Neutrophil (primary cell): Measurements from ENCODE around the gene RPS19.
A peak's percentile ranks its signal among the peaks of the same experiment; 100 is the strongest.

ENCODE experiments used
- H3K27ac ChIP-seq: fragments of 200-600 bp; sonication (generic); 2 replicates; pipeline ENCODE4 v1.5.1; 2016; ENCODE audit warnings: mild to moderate bottlenecking, moderate library complexity
- H3K27me3 ChIP-seq: fragments of 200-600 bp; sonication (generic); 2 replicates; pipeline ENCODE4 v1.6.0; 2016; ENCODE audit warnings: mild to moderate bottlenecking
- H3K36me3 ChIP-seq: fragments of 200-600 bp; sonication (generic); 2 replicates; pipeline ENCODE4 v1.5.1; 2017
- H3K4me1 ChIP-seq, 2 experiments: fragments of 200-600 bp in 1 of 2; sonication (generic) in 1 of 2; 1 replicate in 1 of 2; 2 replicates in 1 of 2; pipeline versions ENCODE4 v1.5.1 to v1.6.1; 2013 to 2016; ENCODE audit warnings: low read depth in 1 of 2, low read length in 1 of 2, mild to moderate bottlenecking in 1 of 2, moderate library complexity in 1 of 2; ENCODE audit not compliant: control insufficient read depth in 1 of 2, insufficient read depth in 1 of 2
- H3K4me3 ChIP-seq, 2 experiments: fragments of 200-600 bp in 1 of 2; sonication (generic) in 1 of 2; 1 replicate in 1 of 2; 2 replicates in 1 of 2; pipeline ENCODE4 v1.5.1; 2013 to 2016; ENCODE audit warnings: low read depth in 1 of 2, low read length in 1 of 2, mild to moderate bottlenecking in 1 of 2, moderate library complexity in 1 of 2
- H3K9me3 ChIP-seq: fragments of 200-600 bp; sonication (generic); 2 replicates; pipeline ENCODE4 v1.5.1; 2016
- CTCF ChIP-seq: fragments of 200-600 bp; sonication (generic); IDR thresholded peaks from 2 replicates; pipeline ENCODE4 v1.5.1; 2016; ENCODE audit warnings: antibody characterized with exemption

The RPS19 gene

GRCh38 chr19:41815301-41815700, 44.8 kb upstream of the RPS19 start:
- Histone ChIP-seq H3K9me3 (no peaks in the 10 kb centered on the region), H3K4me1 (peaks cover 55 to 65% of the 10 kb centered on the region in 2 experiments), H3K27me3 (no peaks in the 10 kb centered on the region), H3K36me3 (peaks cover 28% of the 10 kb centered on the region), H3K27ac (peak overlapping the region; percentile 100), H3K4me3 (no peak overlapping the region)
- no peak for TF ChIP-seq CTCF

- H3K27me3 ChIP-seq: no peaks in the 10 kb centered on the region
- H3K36me3 ChIP-seq: peaks cover 17% of the 10 kb centered on the region
- no peak for TF ChIP-seq CTCF
- no peak overlapping the region for H3K27ac ChIP-seq
- peaks cover 52 to 57% of the 10 kb centered on the region in 2 experiments for H3K4me1 ChIP-seq
- no peak overlapping the region for H3K4me3 ChIP-seq
- no peaks in the 10 kb centered on the region for H3K9me3 ChIP-seq
These were observed 43.3 kb upstream of the RPS19 start for GRCh38 chr19:41816761-41817160.

- peaks cover 24 to 29% of the 10 kb centered on the region in 2 experiments for H3K4me1 ChIP-seq
- peaks cover 3% of the 10 kb centered on the region for H3K36me3 ChIP-seq
- peak; percentile 90 for TF ChIP-seq CTCF
- no peak overlapping the region for H3K4me3 ChIP-seq
- H3K27me3 ChIP-seq: peaks cover 1% of the 10 kb centered on the region
- peak overlapping the region; percentile 68 for H3K27ac ChIP-seq
- H3K9me3 ChIP-seq: no peaks in the 10 kb centered on the region
These were observed 38.9 kb upstream of the RPS19 start for GRCh38 chr19:41821003-41821735.

GRCh38 chr19:41837981-41838708, 21.9 kb upstream of the RPS19 start:
- TF ChIP-seq CTCF: no peak

GRCh38 chr19:41839211-41839610, 20.8 kb upstream of the RPS19 start:
- Histone ChIP-seq H3K27ac (no peak overlapping the region), H3K27me3 (no peaks in the 10 kb centered on the region), H3K36me3 (no peaks in the 10 kb centered on the region), H3K4me3 (no peak overlapping the region), H3K9me3 (no peaks in the 10 kb centered on the region), H3K4me1 (peaks cover 18 to 36% of the 10 kb centered on the region in 2 experiments)
- TF ChIP-seq CTCF: no peak

More at GRCh38 chr19:41837981-41838708, 21.9 kb upstream of the RPS19 start:
- Histone ChIP-seq H3K27ac (no peak overlapping the region), H3K27me3 (no peaks in the 10 kb centered on the region), H3K36me3 (no peaks in the 10 kb centered on the region), H3K9me3 (no peaks in the 10 kb centered on the region), H3K4me1 (peaks cover 18 to 36% of the 10 kb centered on the region in 2 experiments), H3K4me3 (no peak overlapping the region)
